Measurements from ENCODE around the gene CAMK1D. TPM values are rescaled to one million over a fixed set of nuclear protein-coding genes. Genes with fewer than 3 reads are reported as not detected.

Gene CAMK1D
- total and polyA plus RNA-seq, 9 donors: 1.8 to 11.7 (median 5.5) TPM

DNA sequence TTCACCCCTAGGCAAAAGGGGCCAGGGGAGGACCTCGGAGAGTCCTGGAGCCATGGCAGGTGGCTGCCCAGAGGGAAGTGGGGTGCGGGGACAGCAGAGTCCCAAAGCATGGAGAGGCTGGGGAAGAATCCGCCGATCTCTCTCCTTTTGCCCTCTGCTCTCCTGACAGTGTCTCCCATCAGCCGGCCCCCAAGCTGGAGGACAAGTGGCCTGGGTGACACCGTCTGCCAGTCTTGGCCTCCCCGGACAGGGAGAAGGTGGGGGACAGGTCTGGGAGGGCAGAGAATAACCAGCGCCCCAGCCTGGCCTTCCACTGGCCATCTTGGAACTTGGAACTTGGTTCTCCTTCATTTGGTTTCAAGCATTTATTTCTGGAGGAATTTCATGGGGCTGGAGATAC is 77.9 kb downstream of the CAMK1D start:
- H3K27ac ChIP-seq: no peak overlapping the region
- TF ChIP-seq CTCF (IDR thresholded peaks at IDR 0.05) (no peak), POLR2A (IDR thresholded peaks at IDR 0.05) (no peak), EP300 (IDR thresholded peaks at IDR 0.05) (no peak)
- 96% methylated on average over 8 of the region's 8 CpGs for WGBS, 3 donors
- no peaks in the 10 kb centered on the region for H3K4me1 ChIP-seq (ENCODE audit: insufficient read depth)
- DNase-seq: no peak
- H3K4me3 ChIP-seq: no peak overlapping the region
- no peaks in the 10 kb centered on the region for H3K36me3 ChIP-seq
- no peaks in the 10 kb centered on the region for H3K27me3 ChIP-seq
- no peaks in the 10 kb centered on the region for H3K9me3 ChIP-seq
- intact Hi-C loops (cut with DNase I): no loop called here

GRCh38 chr10:12428447-12429135 is 79.2 kb downstream of the CAMK1D start:
- TF ChIP-seq EP300 (IDR thresholded peaks at IDR 0.05) (no peak), POLR2A (IDR thresholded peaks at IDR 0.05) (no peak), CTCF (IDR thresholded peaks at IDR 0.05) (no peak)
- Histone ChIP-seq H3K27ac (no peak overlapping the region), H3K36me3 (no peaks in the 10 kb centered on the region), H3K27me3 (no peaks in the 10 kb centered on the region), H3K9me3 (no peaks in the 10 kb centered on the region), H3K4me3 (no peak overlapping the region), H3K4me1 (ENCODE audit: insufficient read depth) (no peaks in the 10 kb centered on the region)
- intact Hi-C loops (cut with DNase I): no loop called here
- DNase-seq: no peak
- 87 to 95% (median 88%) methylated on average over 16 of the region's 16 CpGs for WGBS, 3 donors

DNA sequence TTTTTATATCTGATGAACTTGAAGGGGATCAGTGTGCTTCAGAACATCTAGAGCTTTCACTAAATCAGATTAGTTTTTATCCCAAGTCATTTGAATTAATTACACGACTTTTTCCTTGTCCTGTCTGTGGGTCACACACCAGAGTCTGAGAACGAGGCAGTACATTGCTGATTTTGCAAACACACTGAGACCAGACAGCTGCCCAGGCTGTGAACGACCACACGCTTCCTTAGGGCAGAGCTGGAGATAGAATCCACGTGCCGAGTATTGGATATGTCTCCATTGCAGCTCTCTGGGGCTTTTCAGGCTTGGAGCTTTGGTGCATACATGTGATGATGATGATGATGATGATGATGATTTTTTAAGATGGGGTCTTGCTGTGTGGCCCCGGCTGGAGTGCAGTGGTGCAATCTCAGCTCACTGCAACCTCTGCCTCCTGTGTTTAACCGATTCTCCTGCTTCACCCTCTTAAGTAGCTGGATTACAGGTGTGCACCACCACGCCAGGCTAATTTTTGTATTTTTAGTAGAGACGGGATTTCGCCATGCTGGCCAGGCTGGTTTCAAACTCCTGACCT is 81.1 kb downstream of the CAMK1D start:
- no peak for TF ChIP-seq EP300 (IDR thresholded peaks at IDR 0.05)
- TF ChIP-seq CTCF (IDR thresholded peaks at IDR 0.05): no peak
- TF ChIP-seq POLR2A (IDR thresholded peaks at IDR 0.05): no peak
- WGBS, 3 donors: 81 to 85% (median 81%) methylated on average over 11 of the region's 11 CpGs
- H3K27ac ChIP-seq: no peak overlapping the region
- H3K36me3 ChIP-seq: no peaks in the 10 kb centered on the region
- intact Hi-C loops (cut with DNase I): no loop called here
- no peaks in the 10 kb centered on the region for H3K27me3 ChIP-seq
- H3K9me3 ChIP-seq: no peaks in the 10 kb centered on the region
- H3K4me1 ChIP-seq (ENCODE audit: insufficient read depth): no peaks in the 10 kb centered on the region
- no peak overlapping the region for H3K4me3 ChIP-seq
- no peak for DNase-seq

DNA sequence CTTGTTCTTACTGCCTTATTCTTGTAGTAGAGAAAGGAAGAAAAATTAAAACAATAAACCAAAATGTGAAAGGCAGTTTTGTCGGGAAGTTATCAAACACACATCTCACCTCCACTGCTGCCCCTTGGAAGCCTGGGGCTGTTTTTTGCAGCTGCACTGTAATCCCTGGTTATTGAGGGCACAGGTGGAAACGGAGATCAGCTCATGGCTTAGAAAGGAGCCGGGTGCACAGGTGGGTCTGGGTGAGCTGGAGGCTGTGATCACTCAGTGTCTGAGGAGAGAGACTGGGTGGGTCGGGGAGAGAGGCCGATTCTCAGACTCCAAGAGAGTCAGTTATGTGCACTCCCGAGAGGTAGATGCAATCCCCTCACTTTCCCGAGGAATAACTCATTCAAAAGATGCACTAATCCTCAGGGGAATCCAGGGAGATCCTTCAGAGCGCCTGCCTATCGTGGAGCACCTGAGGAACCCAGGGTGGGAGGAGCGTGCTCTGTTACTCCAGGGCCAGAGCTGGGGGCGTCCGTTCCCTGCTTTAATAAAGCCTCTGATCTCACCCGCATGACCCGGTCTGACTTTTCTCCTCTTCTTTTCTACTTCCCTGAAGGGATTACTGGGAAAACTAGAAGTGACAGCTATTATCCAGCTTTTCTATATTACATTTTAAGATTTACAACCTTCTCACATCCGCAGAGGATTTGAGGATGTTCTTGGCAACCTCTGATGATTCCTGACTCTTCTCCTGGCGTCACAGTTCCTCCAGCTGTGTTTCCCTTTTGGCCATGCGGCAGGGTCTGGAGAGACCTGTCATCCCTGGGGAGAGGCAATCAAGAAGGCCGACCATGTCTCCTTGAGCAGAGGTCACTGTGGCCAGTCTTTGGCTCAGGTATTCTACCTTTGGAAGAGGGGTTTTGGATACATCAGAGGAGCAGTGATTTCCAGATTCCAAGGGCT is 82.1 kb downstream of the CAMK1D start:
- H3K27ac ChIP-seq: no peak overlapping the region
- H3K36me3 ChIP-seq: no peaks in the 10 kb centered on the region
- H3K4me1 ChIP-seq (ENCODE audit: insufficient read depth): no peaks in the 10 kb centered on the region
- H3K4me3 ChIP-seq: no peak overlapping the region
- no peaks in the 10 kb centered on the region for H3K9me3 ChIP-seq
- DNase-seq: no peak
- TF ChIP-seq POLR2A (IDR thresholded peaks at IDR 0.05) (no peak), CTCF (IDR thresholded peaks at IDR 0.05) (no peak), EP300 (IDR thresholded peaks at IDR 0.05) (no peak)
- WGBS, 3 donors: 65 to 80% (median 77%) methylated on average over 18 of the region's 18 CpGs
- intact Hi-C loops (cut with DNase I): no loop called here
- no peaks in the 10 kb centered on the region for H3K27me3 ChIP-seq
